Type B pancreatic cell (in vitro differentiated cells): ENCODE data around the gene MMRN1. TPM values are rescaled to one million over a fixed set of nuclear protein-coding genes. Genes with fewer than 3 reads are reported as not detected.

Source experiments
- DNase-seq: peaks from one replicate; pipeline ENCODE4 v3.0.0; 2021; ENCODE audit warnings: mixed read lengths; ENCODE audit not compliant: unreplicated experiment; ENCODE audit errors: extremely low spot score
- H3K27ac Mint-ChIP-seq: 2 replicates; pipeline ENCODE4 v1.8.0; 2021; ENCODE audit warnings: mild to moderate bottlenecking, mixed read lengths
- H3K27me3 Mint-ChIP-seq: 2 replicates; pipeline ENCODE4 v1.8.0; 2021; ENCODE audit warnings: mixed read lengths
- H3K36me3 Mint-ChIP-seq: 2 replicates; pipeline ENCODE4 v1.8.0; 2021; ENCODE audit warnings: mixed read lengths
- H3K4me1 Mint-ChIP-seq: one replicate; pipeline ENCODE4 v1.8.0; 2021; ENCODE audit warnings: mixed read lengths; ENCODE audit not compliant: unreplicated experiment
- H3K4me3 Mint-ChIP-seq: 2 replicates; pipeline ENCODE4 v1.8.0; 2021; ENCODE audit warnings: mild to moderate bottlenecking, mixed read lengths
- H3K9me3 Mint-ChIP-seq: 2 replicates; pipeline ENCODE4 v1.8.0; 2021; ENCODE audit warnings: mixed read lengths
- CTCF ChIP-seq: fragments of 200-600 bp; sonication (generic); conservative IDR thresholded peaks from 2 replicates; pipeline ENCODE4 v1.5.0; 2021; ENCODE audit warnings: antibody characterized with exemption, mild to moderate bottlenecking
- total RNA-seq: library from RNA; stranded (reverse); gene quantifications from 2 replicates; pipeline ENCODE4 v1.2.1, GENCODE V29; 2021; ENCODE audit warnings: low replicate concordance

MMRN1 gene
- total RNA-seq, 1 donor from 2014 or later = 4.7 TPM

DNA sequence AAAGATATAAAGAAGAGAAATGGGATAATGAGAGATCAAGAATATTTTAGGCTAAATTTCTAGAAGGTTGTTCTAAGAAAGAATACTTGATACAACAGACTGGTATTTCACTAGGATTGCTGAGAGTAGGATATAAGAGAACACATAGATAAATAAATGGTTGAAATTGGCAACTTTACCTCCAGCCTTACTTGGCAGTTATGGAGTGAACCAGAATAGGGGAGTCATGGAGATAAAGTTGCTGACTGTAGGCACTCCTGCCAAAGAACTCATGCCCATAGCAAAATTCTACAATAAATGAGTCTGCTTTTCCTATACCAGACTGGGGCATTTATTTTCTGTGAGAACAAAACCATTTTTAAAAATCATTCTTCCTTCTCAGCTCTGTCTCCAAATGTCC is 26.4 kb upstream of the MMRN1 start:
- Mint-ChIP-seq H3K9me3 (no peaks in the 10 kb centered on the region), H3K27me3 (no peaks in the 10 kb centered on the region), H3K36me3 (no peaks in the 10 kb centered on the region), H3K4me1 (no peaks in the 10 kb centered on the region), H3K4me3 (no peak overlapping the region), H3K27ac (no peak overlapping the region)
- no peak for TF ChIP-seq CTCF
- DNase-seq = no peak

DNA sequence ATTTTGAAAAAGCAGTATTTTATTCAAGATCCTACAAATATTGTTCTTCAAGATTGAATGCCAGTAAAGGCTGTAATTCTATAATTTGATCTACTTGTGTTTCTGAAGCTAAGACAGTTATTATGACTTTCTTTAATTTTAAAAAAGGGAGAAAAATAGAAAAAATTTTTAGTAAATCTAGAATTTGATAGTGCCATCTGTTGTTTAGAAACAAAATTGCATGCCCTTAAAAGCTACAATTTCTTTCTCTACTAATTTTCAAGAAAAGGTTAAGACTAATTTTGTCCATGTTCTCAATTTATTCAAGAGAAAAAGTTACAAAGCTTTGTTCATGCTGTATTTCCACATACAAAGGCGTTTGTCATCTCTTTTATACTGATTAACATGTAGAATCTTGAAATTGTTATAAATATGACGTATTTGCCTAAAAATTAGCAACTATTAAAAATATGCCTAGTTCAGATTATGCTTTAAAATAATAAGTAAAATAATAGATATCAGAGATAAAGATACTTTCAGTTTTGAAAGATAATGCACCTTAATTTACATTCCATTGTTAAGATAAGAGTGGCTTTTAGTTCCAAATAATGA is 25.6 kb upstream of the MMRN1 start:
- Mint-ChIP-seq H3K9me3 (no peaks in the 10 kb centered on the region), H3K4me1 (no peaks in the 10 kb centered on the region), H3K27ac (no peak overlapping the region), H3K36me3 (no peaks in the 10 kb centered on the region), H3K4me3 (no peak overlapping the region), H3K27me3 (no peaks in the 10 kb centered on the region)
- no peak for DNase-seq
- TF ChIP-seq CTCF = peak; percentile 75

DNA sequence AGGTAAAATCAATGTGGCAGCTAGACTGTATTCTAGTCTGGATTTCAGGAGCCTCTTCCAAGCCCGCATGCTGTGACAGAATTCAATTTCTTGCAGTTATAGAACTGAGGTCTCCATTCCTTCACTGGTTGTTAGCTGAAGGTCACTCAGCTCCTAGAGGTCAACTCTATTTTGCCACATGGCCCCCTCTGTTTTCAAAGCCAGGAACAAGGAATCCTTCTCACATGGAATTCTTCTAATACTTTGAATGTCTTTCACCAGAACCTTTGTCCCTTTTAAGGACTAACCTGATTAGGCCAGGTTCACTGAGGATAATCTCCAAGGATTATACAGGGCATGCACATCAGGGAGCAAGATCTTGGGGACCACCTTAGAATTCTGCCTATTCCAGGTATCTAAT is 23.4 kb upstream of the MMRN1 start:
- Mint-ChIP-seq H3K4me3 (no peak overlapping the region), H3K27ac (no peak overlapping the region), H3K4me1 (no peaks in the 10 kb centered on the region), H3K36me3 (no peaks in the 10 kb centered on the region), H3K27me3 (no peaks in the 10 kb centered on the region), H3K9me3 (no peaks in the 10 kb centered on the region)
- DNase-seq = no peak
- no peak for TF ChIP-seq CTCF

- Mint-ChIP-seq H3K4me3 (no peak overlapping the region), H3K27me3 (no peaks in the 10 kb centered on the region), H3K4me1 (peaks cover 12% of the 10 kb centered on the region), H3K9me3 (no peaks in the 10 kb centered on the region), H3K27ac (no peak overlapping the region), H3K36me3 (no peaks in the 10 kb centered on the region)
- DNase-seq = no peak
- no peak for TF ChIP-seq CTCF
These were observed 18.1 kb upstream of the MMRN1 start for GRCh38 chr4:89876548-89876947.

- no peak for DNase-seq
- H3K4me1 Mint-ChIP-seq = peaks cover 12% of the 10 kb centered on the region
- no peak for TF ChIP-seq CTCF
- H3K9me3 Mint-ChIP-seq = no peaks in the 10 kb centered on the region
- H3K36me3 Mint-ChIP-seq = no peaks in the 10 kb centered on the region
- H3K27me3 Mint-ChIP-seq = no peaks in the 10 kb centered on the region
- no peak overlapping the region for H3K4me3 Mint-ChIP-seq
- no peak overlapping the region for H3K27ac Mint-ChIP-seq
These were observed 16.0 kb upstream of the MMRN1 start for GRCh38 chr4:89878611-89879010.

DNA sequence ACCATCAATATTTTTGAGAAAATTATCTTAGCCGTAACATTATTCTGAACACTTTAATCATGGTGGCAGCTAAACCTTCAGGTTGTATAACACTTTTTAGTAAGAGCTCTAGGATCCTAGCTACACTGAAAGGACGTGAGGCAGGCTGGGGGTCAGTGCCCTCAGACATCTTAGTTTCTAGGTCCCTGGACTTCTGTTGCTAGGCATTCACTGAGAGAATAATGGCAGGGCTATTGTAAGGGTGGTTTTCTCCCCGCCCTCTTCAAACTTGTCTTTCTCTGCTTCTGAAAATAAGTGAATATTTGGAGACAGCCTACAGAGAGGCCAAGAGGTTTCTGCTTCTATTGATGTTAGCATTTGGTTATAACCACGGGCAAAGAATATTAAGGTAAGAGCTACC is 15.4 kb upstream of the MMRN1 start:
- DNase-seq = no peak
- Mint-ChIP-seq H3K27me3 (no peaks in the 10 kb centered on the region), H3K27ac (no peak overlapping the region), H3K9me3 (no peaks in the 10 kb centered on the region), H3K4me3 (peak overlapping the region; percentile 66), H3K36me3 (no peaks in the 10 kb centered on the region), H3K4me1 (peaks cover 12% of the 10 kb centered on the region)
- no peak for TF ChIP-seq CTCF
